ENCODE data around the gene BEST2. TPM values are rescaled to one million over a fixed set of nuclear protein-coding genes. Genes with fewer than 3 reads are reported as not detected.
"Not testable (repeated sequence)": the region's sequence is repeated elsewhere in the genome, so short reads cannot be mapped to it uniquely, and the experiment has no call there.

Gene BEST2
- polyA plus RNA-seq, 6 donors from 2014 or later = 0.23 TPM; not detected in 5

- DNase-seq = no peak
- no peak for ATAC-seq (ENCODE audit: low read depth in 2 of 2)
- H3K27me3 Mint-ChIP-seq = peaks cover 0 to 3% (median 0%) of the 10 kb centered on the region in 3 donors
- no peaks in the 10 kb centered on the region for H3K9me3 Mint-ChIP-seq
- no peaks in the 10 kb centered on the region for H3K36me3 Mint-ChIP-seq
- peaks cover 33 to 45% (median 33%) of the 10 kb centered on the region in 3 donors for H3K4me1 Mint-ChIP-seq
- H3K27ac Mint-ChIP-seq = peak overlapping the region in 5 of 6 donors; percentile 98 to 100 (median 99)
- H3K4me3 Mint-ChIP-seq = peak overlapping the region in 6 of 8 donors; percentile 80 to 89 (median 86)
Observed at GRCh38 chr19:12794971-12795381, 43.4 kb downstream of the BEST2 start.

- Mint-ChIP-seq H3K36me3 (no peaks in the 10 kb centered on the region), H3K9me3 (no peaks in the 10 kb centered on the region), H3K27ac (peak overlapping the region in 5 of 6 donors; percentile 60 to 98 (median 96)), H3K4me1 (peaks cover 25 to 40% (median 33%) of the 10 kb centered on the region in 3 donors), H3K4me3 (peak overlapping the region; percentile 77 to 91 (median 84)), H3K27me3 (peaks cover 0 to 3% (median 0%) of the 10 kb centered on the region in 3 donors)
- DNase-seq (peak; percentile 73), ATAC-seq (ENCODE audit: low read depth in 2 of 2) (no peak)
Observed at GRCh38 chr19:12796146-12797071, 44.8 kb downstream of the BEST2 start.

- ATAC-seq (ENCODE audit: low read depth in 2 of 2) (no peak), DNase-seq (no peak)
- H3K27me3 Mint-ChIP-seq = peaks cover 0 to 3% (median 2%) of the 10 kb centered on the region in 3 donors
- peak overlapping the region in 1 of 6 donors; percentile 82 for H3K27ac Mint-ChIP-seq
- peaks cover 26 to 42% (median 36%) of the 10 kb centered on the region in 3 donors for H3K4me1 Mint-ChIP-seq
- no peaks in the 10 kb centered on the region for H3K9me3 Mint-ChIP-seq
- H3K4me3 Mint-ChIP-seq = peak overlapping the region in 2 of 8 donors; percentile 61 to 65
- H3K36me3 Mint-ChIP-seq = no peaks in the 10 kb centered on the region
Observed at GRCh38 chr19:12797141-12797587, 45.6 kb downstream of the BEST2 start.

GRCh38 chr19:12797607-12798006 is 46.0 kb downstream of the BEST2 start:
- H3K36me3 Mint-ChIP-seq; DNase-seq; ATAC-seq (ENCODE audit: low read depth in 2 of 2); H3K9me3 Mint-ChIP-seq; H3K27me3 Mint-ChIP-seq: not testable (repeated sequence)
- Mint-ChIP-seq H3K4me3 (peak overlapping the region in 2 of 8 donors; percentile 61 to 65), H3K27ac (peak overlapping the region in 2 of 6 donors; percentile 59 to 82), H3K4me1 (peaks cover 31 to 45% (median 40%) of the 10 kb centered on the region in 3 donors)

GRCh38 chr19:12799742-12800465 is 48.3 kb downstream of the BEST2 start:
- H3K36me3 Mint-ChIP-seq = no peaks in the 10 kb centered on the region
- DNase-seq (no peak), ATAC-seq (ENCODE audit: low read depth in 2 of 2) (no peak)
- H3K4me3 Mint-ChIP-seq = peak overlapping the region; percentile 15 to 89 (median 66)
- H3K27me3 Mint-ChIP-seq = peaks cover 0 to 7% (median 0%) of the 10 kb centered on the region in 3 donors
- peaks cover 23 to 36% (median 28%) of the 10 kb centered on the region in 3 donors for H3K4me1 Mint-ChIP-seq
- no peak overlapping the region for H3K27ac Mint-ChIP-seq
- no peaks in the 10 kb centered on the region for H3K9me3 Mint-ChIP-seq

- Mint-ChIP-seq H3K9me3 (no peaks in the 10 kb centered on the region), H3K4me3 (peak overlapping the region; percentile 79 to 94 (median 89)), H3K27ac (no peak overlapping the region), H3K4me1 (peaks cover 23 to 36% (median 28%) of the 10 kb centered on the region in 3 donors), H3K27me3 (peaks cover 0 to 7% (median 0%) of the 10 kb centered on the region in 3 donors), H3K36me3 (no peaks in the 10 kb centered on the region)
- ATAC-seq (ENCODE audit: low read depth in 2 of 2) (no peak), DNase-seq (no peak)
Observed at GRCh38 chr19:12800466-12800770, 48.8 kb downstream of the BEST2 start.

GRCh38 chr19:12800923-12801465 is 49.4 kb downstream of the BEST2 start:
- DNase-seq (no peak), ATAC-seq (ENCODE audit: low read depth in 2 of 2) (no peak)
- peak overlapping the region in 2 of 6 donors; percentile 7 to 81 for H3K27ac Mint-ChIP-seq
- peaks cover 22 to 34% (median 24%) of the 10 kb centered on the region in 3 donors for H3K4me1 Mint-ChIP-seq
- peak overlapping the region; percentile 79 to 94 (median 89) for H3K4me3 Mint-ChIP-seq
- H3K9me3 Mint-ChIP-seq = no peaks in the 10 kb centered on the region
- H3K27me3 Mint-ChIP-seq = peaks cover 0 to 7% (median 0%) of the 10 kb centered on the region in 3 donors
- H3K36me3 Mint-ChIP-seq = no peaks in the 10 kb centered on the region

- H3K4me3 Mint-ChIP-seq = peak within 1 kb of the TSS; percentile 79 to 94 (median 89)
- H3K27ac Mint-ChIP-seq = peak within 1 kb of the TSS in 4 of 6 donors; percentile 7 to 83 (median 57)
- DNase-seq (peak; percentile 63), ATAC-seq (ENCODE audit: low read depth in 2 of 2) (peak; percentile 65 to 67)
- peaks cover 22 to 34% (median 24%) of the 10 kb centered on the region in 3 donors for H3K4me1 Mint-ChIP-seq
- H3K9me3 Mint-ChIP-seq = no peaks in the 10 kb centered on the region
- no peaks in the 10 kb centered on the region for H3K36me3 Mint-ChIP-seq
- peaks cover 0 to 7% (median 0%) of the 10 kb centered on the region in 3 donors for H3K27me3 Mint-ChIP-seq
Observed at GRCh38 chr19:12801466-12802266, 50.1 kb downstream of the BEST2 start, which contains the start of the genes PRDX2 and THSD8. Gene PRDX2 (minus strand): TSS chr19:12801800. CDS start chr19:12801261, 539 bp downstream. Gene THSD8 (plus strand): TSS chr19:12802069. CDS start chr19:12802072, 3 bp downstream.

GRCh38 chr19:12802267-12803106 is 50.9 kb downstream of the BEST2 start:
- Mint-ChIP-seq H3K36me3 (no peaks in the 10 kb centered on the region), H3K27me3 (peaks cover 0 to 7% (median 0%) of the 10 kb centered on the region in 3 donors), H3K4me3 (peak overlapping the region; percentile 79 to 94 (median 89)), H3K4me1 (peaks cover 25 to 39% (median 27%) of the 10 kb centered on the region in 3 donors), H3K27ac (peak overlapping the region in 3 of 6 donors; percentile 33 to 83 (median 58)), H3K9me3 (no peaks in the 10 kb centered on the region)
- ATAC-seq (ENCODE audit: low read depth in 2 of 2) (no peak), DNase-seq (no peak)

- H3K27me3 Mint-ChIP-seq = peaks cover 0 to 7% (median 0%) of the 10 kb centered on the region in 3 donors
- H3K4me3 Mint-ChIP-seq = peak overlapping the region in 6 of 8 donors; percentile 9 to 68 (median 41)
- H3K4me1 Mint-ChIP-seq = peaks cover 27 to 41% (median 28%) of the 10 kb centered on the region in 3 donors
- H3K27ac Mint-ChIP-seq = peak overlapping the region in 2 of 6 donors; percentile 37 to 48
- no peaks in the 10 kb centered on the region for H3K9me3 Mint-ChIP-seq
- H3K36me3 Mint-ChIP-seq = peaks cover 0 to 6% of the 10 kb centered on the region in 2 donors
- DNase-seq (no peak), ATAC-seq (ENCODE audit: low read depth in 2 of 2) (no peak)
Observed at GRCh38 chr19:12804051-12804450, 52.5 kb downstream of the BEST2 start.

- H3K4me1 Mint-ChIP-seq = peaks cover 19 to 31% (median 26%) of the 10 kb centered on the region in 3 donors
- H3K4me3 Mint-ChIP-seq = peak within 1 kb of the TSS; percentile 91 to 98 (median 95)
- peaks cover 0 to 6% of the 10 kb centered on the region in 2 donors for H3K36me3 Mint-ChIP-seq
- no peaks in the 10 kb centered on the region for H3K9me3 Mint-ChIP-seq
- ATAC-seq (ENCODE audit: low read depth in 2 of 2) = peak; percentile 87 to 92
- DNase-seq = peak; percentile 85
- H3K27ac Mint-ChIP-seq = peak within 1 kb of the TSS; percentile 85 to 98 (median 92)
- peaks cover 0 to 7% (median 0%) of the 10 kb centered on the region in 3 donors for H3K27me3 Mint-ChIP-seq
Observed at GRCh38 chr19:12806242-12807081, 54.9 kb downstream of the BEST2 start, which contains the start of gene RNASEH2A. Gene RNASEH2A (plus strand): TSS chr19:12806584. CDS start chr19:12806674, 90 bp downstream.

All from naive B cell (primary cell).